Lung (tissue), 5 donors: ENCODE measurements around the gene BEND6. TPM values are rescaled to one million over a fixed set of nuclear protein-coding genes. Genes with fewer than 3 reads are reported as not detected.

Experiments
- polyA plus RNA-seq, 2 donors: library from polyadenylated mRNA; stranded (reverse); fragments of 200-250 nt; gene quantifications; one replicate each; pipeline ENCODE4 v1.2.1, GENCODE V29; 2013
- small RNA-seq: library from RNA; depleted of rRNA; stranded (forward); fragments of <200 nt; gene quantifications from one replicate; pipeline ENCODE3, GENCODE V24; 2014; ENCODE audit warnings: low replicate concordance
- total RNA-seq, 2 donors: library from RNA; depleted of rRNA in 1 of 2; stranded (reverse); fragments of >200 nt in 1 of 2; gene quantifications; one replicate each; pipeline ENCODE4 v1.2.1, GENCODE V29; 2014 to 2021
- donor health status: Bipolar disorder and iron deficiency.
- donor health status: healthy.
- donor health status: DM: yes; HTN: yes; CAD: no.

BEND6 gene
- total and polyA plus RNA-seq, 4 donors, result 0.23 to 0.95 (median 0.51) TPM

Small RNAs within 50 kb of the gene (small RNA-seq; reads per million reads assigned to genes)
- not detected for gene FTH1P15
- gene RNU6-626P, result not detected

Other genes with a start within 250 kb of the BEND6 start
- gene KIAA1586, start 91.6 kb downstream of the BEND6 start, total RNA-seq, result 10 to 100 TPM in 1 of 2 donors, 1 to 10 TPM in 1; 9.4 to 24.8 TPM
- gene KIAA1586, start 91.6 kb downstream of the BEND6 start, polyA plus RNA-seq, result 1 to 10 TPM; 2.0 to 3.2 TPM
- gene ZNF451, start 135.1 kb downstream of the BEND6 start, total RNA-seq, result 100 to 1,000 TPM in 1 of 2 donors, 10 to 100 TPM in 1; 41.3 to 133 TPM
- 10 to 100 TPM in 1 of 2 donors, 1 to 10 TPM in 1; 9.1 to 12.9 TPM for gene ZNF451, start 135.1 kb downstream of the BEND6 start, polyA plus RNA-seq
- 1 to 10 TPM; 6.9 to 8.0 TPM for gene BAG2, start 217.2 kb downstream of the BEND6 start, total RNA-seq
- gene BAG2, start 217.2 kb downstream of the BEND6 start, polyA plus RNA-seq, result 1 to 10 TPM; 2.4 to 2.6 TPM